A673 (cell line): ENCODE results near the gene SIGLEC6. TPM values are rescaled to one million over a fixed set of nuclear protein-coding genes. Genes with fewer than 3 reads are reported as not detected.

Experiments
- BruUV-seq: library from RNA; stranded (reverse); fragments of 400-500 nt; replicated peaks from 2 replicates; lab custom pipeline; 2021; lab: Mats Ljungman, UMichigan
- CTCF ChIA-PET: fragments of 300-600 bp; sonication (Branson Sonifier 250); formaldehyde crosslinking; loops from one replicate; lab custom pipeline; 2022; ENCODE audit warnings: antibody characterized with exemption; lab: Charles Lee
- POLR2A ChIA-PET: fragments of 300-600 bp; sonication (Branson Sonifier 250); formaldehyde crosslinking; loops from one replicate; lab custom pipeline; 2022; ENCODE audit warnings: antibody characterized with exemption; ENCODE audit not compliant: low non-redundant PET; lab: Charles Lee
- DNase-seq: peaks from one replicate; pipeline ENCODE4 v3.0.0-alpha.2; 2015; ENCODE audit warnings: low spot score
- H3K27ac ChIP-seq: fragments of 200-600 bp; sonication (generic); 2 replicates; pipeline ENCODE4 v1.5.1; 2016; ENCODE audit warnings: mixed run types, low read depth, mild to moderate bottlenecking, mixed read lengths, antibody characterized with exemption, low read length; ENCODE audit not compliant: poor library complexity, severe bottlenecking
- H3K27me3 ChIP-seq: fragments of 200-600 bp; sonication (generic); replicated peaks from 2 replicates; pipeline ENCODE4 v1.6.1; 2017; ENCODE audit warnings: mixed run types, low read depth, mild to moderate bottlenecking, mixed read lengths, antibody characterized with exemption, low read length; ENCODE audit not compliant: insufficient read depth, poor library complexity
- H3K36me3 ChIP-seq: fragments of 200-600 bp; sonication (generic); 2 replicates; pipeline ENCODE4 v1.6.1; 2016; ENCODE audit warnings: mixed run types, mild to moderate bottlenecking, mixed read lengths, antibody characterized with exemption, low read length; ENCODE audit not compliant: insufficient read depth, poor library complexity, severe bottlenecking
- H3K4me1 ChIP-seq: fragments of 200-600 bp; sonication (generic); 2 replicates; pipeline ENCODE4 v1.6.1; 2017; ENCODE audit warnings: mixed run types, mild to moderate bottlenecking, mixed read lengths, antibody characterized with exemption, low read length; ENCODE audit not compliant: insufficient read depth, poor library complexity, severe bottlenecking
- H3K4me3 ChIP-seq: fragments of 200-600 bp; sonication (generic); 2 replicates; pipeline ENCODE4 v1.5.1; 2016; ENCODE audit warnings: low read depth, mixed run types, mild to moderate bottlenecking, mixed read lengths, low read length; ENCODE audit not compliant: poor library complexity, severe bottlenecking
- H3K9me3 ChIP-seq: fragments of 200-600 bp; sonication (generic); 2 replicates; pipeline ENCODE4 v1.6.1; 2016; ENCODE audit warnings: mixed run types, low read depth, mild to moderate bottlenecking, mixed read lengths, antibody characterized with exemption, low read length; ENCODE audit not compliant: poor library complexity, severe bottlenecking
- CTCF ChIP-seq: fragments of 300-800, 200-600 bp; sonication (generic); conservative IDR thresholded peaks from 2 replicates; pipeline ENCODE4 v1.5.1; 2017; ENCODE audit warnings: low read depth, mild to moderate bottlenecking, antibody characterized with exemption, low read length, moderate library complexity, mixed read lengths
- EZH2 ChIP-seq: fragments of 200-600 bp; sonication (generic); IDR thresholded peaks from 2 replicates; pipeline ENCODE4 v1.6.1; 2017; ENCODE audit warnings: borderline replicate concordance, low read depth, mild to moderate bottlenecking, mixed read lengths, antibody characterized with exemption, low read length; ENCODE audit not compliant: poor library complexity, severe bottlenecking
- intact Hi-C: fragments of 100-400 bp; cut with micrococcal nuclease; formaldehyde crosslinking; loops from one replicate; pipeline ENCODE4 v1.10.0; 2022; ENCODE audit not compliant: unreplicated experiment
- total RNA-seq: library from RNA; stranded (reverse); gene quantifications from 2 replicates; pipeline ENCODE4 v1.2.3, GENCODE V29; 2021

SIGLEC6 gene
- total RNA-seq, 1 experiment from 2014 or later, result not detected

- BruUV-seq, result no TSS peak
- POLR2A ChIA-PET, result no interaction called here
Measured at GRCh38 chr19:51485960-51486660, 45.4 kb downstream of the SIGLEC6 start.

GRCh38 chr19:51480590-51480989 lies 50.9 kb downstream of the SIGLEC6 start:
- H3K9me3 ChIP-seq, result no peaks in the 10 kb centered on the region
- DNase-seq, result peak; percentile 51
- no peak overlapping the region for H3K4me3 ChIP-seq
- peaks cover 34% of the 10 kb centered on the region for H3K27me3 ChIP-seq
- BruUV-seq, result no TSS peak
- intact Hi-C loops, result no loop called here
- TF ChIP-seq CTCF (no peak), EZH2 (no peak)
- no peaks in the 10 kb centered on the region for H3K36me3 ChIP-seq
- ChIA-PET CTCF (interaction anchor here (1.0 kb wide), 1 partner anchor 8 kb away, joined by 5 read pairs; no protein-coding TSS in a partner anchor), POLR2A (no interaction called here)
- H3K27ac ChIP-seq, result no peak overlapping the region
- H3K4me1 ChIP-seq, result no peaks in the 10 kb centered on the region

More at GRCh38 chr19:51485960-51486660, 45.4 kb downstream of the SIGLEC6 start:
- no peak for DNase-seq
- CTCF ChIA-PET, result no interaction called here
- no peaks in the 10 kb centered on the region for H3K9me3 ChIP-seq
- no peak overlapping the region for H3K4me3 ChIP-seq
- TF ChIP-seq CTCF (no peak), EZH2 (no peak)
- intact Hi-C loops, result no loop called here
- no peak overlapping the region for H3K27ac ChIP-seq
- no peaks in the 10 kb centered on the region for H3K4me1 ChIP-seq
- no peaks in the 10 kb centered on the region for H3K36me3 ChIP-seq
- peaks cover 40% of the 10 kb centered on the region for H3K27me3 ChIP-seq

- BruUV-seq, result no TSS peak
- Histone ChIP-seq H3K4me1 (no peaks in the 10 kb centered on the region), H3K36me3 (no peaks in the 10 kb centered on the region), H3K27ac (no peak overlapping the region), H3K27me3 (peaks cover 40% of the 10 kb centered on the region), H3K4me3 (no peak overlapping the region), H3K9me3 (no peaks in the 10 kb centered on the region)
- intact Hi-C loops, result loop anchor here (10.0 kb wide), 1 partner anchor 325 kb away; no protein-coding TSS in a partner anchor
- ChIA-PET CTCF (no interaction called here), POLR2A (no interaction called here)
- TF ChIP-seq CTCF, result no peak
- no peak for DNase-seq
Measured at GRCh38 chr19:51479531-51480331, 51.7 kb downstream of the SIGLEC6 start.
